Esophagus squamous epithelium (tissue), 4 donors: ENCODE measurements around the gene COA7.

ENCODE experiments used
- POLR2A ChIP-seq, 4 donors: fragments of 450-650 bp; IDR thresholded peaks; one replicate each; pipeline ENCODE4 v1.6.1; 2017; ENCODE audit warnings: antibody characterized with exemption in 4 of 4, mild to moderate bottlenecking in 4 of 4, moderate library complexity in 3 of 4
- TF ChIP-seq, protein P1 (sequence below), 6 experiments: fragments of 450-650 bp in 4 of 6; fragments of 200-600 bp in 2 of 6; sonication (generic) in 2 of 6; IDR thresholded peaks; one replicate each; pipeline ENCODE4 v1.5.1; 2016 to 2019; ENCODE audit warnings: antibody characterized with exemption in 6 of 6, mild to moderate bottlenecking in 4 of 6, moderate library complexity in 4 of 6

DNA sequence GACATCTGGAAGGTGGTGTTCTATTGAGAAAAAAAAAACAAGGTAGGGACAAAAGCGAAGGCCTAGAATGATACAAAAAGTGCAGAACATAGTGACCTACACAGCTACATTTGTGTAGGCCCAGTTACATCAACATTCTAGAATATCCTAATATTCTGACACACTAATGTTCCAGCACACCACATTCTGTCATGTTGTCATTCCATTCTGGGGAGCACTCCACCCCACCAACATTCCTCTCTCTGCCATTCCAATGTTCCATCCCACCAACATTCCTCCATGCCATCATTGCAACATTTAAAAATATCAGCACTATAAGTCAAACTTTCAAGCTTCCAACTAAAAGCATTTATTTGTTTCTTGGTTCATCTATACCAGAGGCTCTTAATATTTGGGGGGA is 28.5 kb downstream of the COA7 start:
- TF ChIP-seq POLR2A (IDR thresholded peaks at IDR 0.05) = no peak
- TF ChIP-seq, protein P1, sequence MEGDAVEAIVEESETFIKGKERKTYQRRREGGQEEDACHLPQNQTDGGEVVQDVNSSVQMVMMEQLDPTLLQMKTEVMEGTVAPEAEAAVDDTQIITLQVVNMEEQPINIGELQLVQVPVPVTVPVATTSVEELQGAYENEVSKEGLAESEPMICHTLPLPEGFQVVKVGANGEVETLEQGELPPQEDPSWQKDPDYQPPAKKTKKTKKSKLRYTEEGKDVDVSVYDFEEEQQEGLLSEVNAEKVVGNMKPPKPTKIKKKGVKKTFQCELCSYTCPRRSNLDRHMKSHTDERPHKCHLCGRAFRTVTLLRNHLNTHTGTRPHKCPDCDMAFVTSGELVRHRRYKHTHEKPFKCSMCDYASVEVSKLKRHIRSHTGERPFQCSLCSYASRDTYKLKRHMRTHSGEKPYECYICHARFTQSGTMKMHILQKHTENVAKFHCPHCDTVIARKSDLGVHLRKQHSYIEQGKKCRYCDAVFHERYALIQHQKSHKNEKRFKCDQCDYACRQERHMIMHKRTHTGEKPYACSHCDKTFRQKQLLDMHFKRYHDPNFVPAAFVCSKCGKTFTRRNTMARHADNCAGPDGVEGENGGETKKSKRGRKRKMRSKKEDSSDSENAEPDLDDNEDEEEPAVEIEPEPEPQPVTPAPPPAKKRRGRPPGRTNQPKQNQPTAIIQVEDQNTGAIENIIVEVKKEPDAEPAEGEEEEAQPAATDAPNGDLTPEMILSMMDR (IDR thresholded peaks at IDR 0.05) = no peak
